Measurements from ENCODE around the gene LYPD4. TPM values are rescaled to one million over a fixed set of nuclear protein-coding genes. Genes with fewer than 3 reads are reported as not detected.

LYPD4 gene
- total RNA-seq, 1 donor from 2014 or later, result not detected

DNA sequence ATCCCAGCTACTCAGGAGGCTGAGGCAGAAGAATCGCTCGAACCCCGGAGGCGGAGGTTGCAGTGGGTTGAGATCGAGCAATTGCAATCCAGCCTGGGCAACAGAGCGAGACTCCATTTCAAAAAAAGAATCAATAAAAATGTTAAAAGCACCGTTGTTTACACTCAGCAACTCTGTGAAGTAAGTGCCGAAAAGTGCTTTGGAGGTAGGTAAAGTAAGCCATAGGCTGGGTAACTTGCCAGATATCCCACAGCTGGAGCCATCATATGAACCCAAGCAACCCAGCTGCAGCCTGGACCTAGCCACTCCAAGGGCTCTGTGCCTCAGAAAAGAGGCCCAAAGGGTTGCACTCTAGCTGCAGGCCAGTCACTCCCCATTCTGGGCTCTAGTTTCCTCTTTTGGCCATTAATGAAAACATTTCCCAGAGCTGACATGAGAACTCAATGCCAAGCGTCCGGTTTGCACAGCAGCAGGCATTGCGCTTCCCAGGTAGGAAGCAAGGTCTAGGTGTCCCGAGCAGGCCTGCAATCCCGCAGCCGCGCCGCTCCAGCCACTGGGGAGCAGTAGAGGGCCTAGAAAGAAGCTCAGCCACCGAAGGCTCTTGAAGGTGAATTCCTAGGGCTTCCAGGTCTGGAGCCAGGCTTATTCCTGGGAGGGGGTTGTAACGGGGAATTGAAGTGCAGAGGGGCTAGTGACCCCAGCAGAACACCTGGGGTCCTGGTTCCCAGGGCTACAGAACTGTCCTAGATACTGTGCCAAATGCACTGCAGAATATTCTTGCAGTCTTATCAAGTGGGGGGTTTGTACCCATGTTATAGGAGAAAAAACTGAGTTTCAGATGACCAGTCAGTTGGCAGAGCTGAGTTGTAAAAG, 28.5 kb upstream of the LYPD4 start:
- peak; percentile 62 to 73 for DNase-seq (ENCODE audit: low read depth in 2 of 2)

DNA sequence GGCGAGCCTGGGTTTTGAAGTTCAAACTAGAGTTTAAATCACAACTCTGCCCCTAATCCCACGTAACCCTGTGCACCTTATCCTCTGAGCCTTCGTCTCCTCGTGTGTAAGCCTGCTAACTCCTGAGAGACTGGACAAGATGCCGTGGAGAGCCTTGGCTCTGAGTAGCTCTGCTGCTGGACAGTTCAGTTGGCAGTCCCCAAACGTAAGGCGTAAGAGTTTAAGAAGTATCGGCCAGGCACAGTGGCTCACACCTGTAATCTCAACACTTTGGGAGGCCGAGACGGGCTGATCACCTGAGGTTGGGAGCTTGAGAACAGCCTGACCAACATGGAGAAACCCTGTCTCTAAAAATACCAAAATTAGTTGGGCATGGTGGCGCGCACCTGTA, 27.9 kb upstream of the LYPD4 start:
- no peak for DNase-seq (ENCODE audit: low read depth in 2 of 2)

DNA sequence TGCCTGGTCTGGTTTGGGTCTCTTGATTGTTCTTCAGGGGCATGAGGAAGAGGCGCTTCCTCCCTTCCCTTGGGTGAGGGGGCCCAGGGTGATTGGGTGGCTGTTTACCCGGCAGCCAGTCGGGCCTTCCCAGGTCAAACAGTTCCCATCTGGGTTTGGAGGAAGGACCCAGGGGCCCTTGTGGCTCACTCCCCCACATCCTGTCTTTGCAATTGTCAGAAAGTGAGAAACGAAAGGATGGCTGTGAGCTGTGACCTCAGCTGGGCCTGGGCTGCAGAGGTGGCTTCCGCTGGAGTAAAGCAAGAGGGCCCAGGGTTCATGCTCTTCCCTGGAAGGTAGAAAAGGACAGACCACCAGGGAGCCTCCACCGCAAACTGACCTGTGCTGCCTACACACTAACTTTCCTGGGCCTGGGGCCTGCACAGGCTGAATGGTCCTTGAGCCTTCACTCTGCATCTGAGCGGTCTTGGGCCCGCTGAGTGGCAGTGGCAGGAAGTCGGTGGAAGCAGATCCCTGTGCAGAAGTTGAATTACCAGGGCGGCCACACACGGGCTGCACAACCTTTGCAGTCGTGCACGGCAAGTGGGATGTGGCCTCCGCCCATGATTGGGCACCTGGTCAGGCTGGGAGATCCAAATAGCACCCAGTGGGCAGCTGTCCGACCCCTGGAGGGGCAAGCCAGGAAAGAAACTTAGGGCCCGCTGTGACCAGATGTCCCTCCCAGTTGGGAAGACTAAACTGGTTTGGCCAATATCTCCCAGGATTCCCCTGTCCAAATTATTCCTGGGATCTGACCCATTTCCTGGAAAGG, 27.3 kb upstream of the LYPD4 start:
- DNase-seq (ENCODE audit: low read depth in 2 of 2), result no peak

DNA sequence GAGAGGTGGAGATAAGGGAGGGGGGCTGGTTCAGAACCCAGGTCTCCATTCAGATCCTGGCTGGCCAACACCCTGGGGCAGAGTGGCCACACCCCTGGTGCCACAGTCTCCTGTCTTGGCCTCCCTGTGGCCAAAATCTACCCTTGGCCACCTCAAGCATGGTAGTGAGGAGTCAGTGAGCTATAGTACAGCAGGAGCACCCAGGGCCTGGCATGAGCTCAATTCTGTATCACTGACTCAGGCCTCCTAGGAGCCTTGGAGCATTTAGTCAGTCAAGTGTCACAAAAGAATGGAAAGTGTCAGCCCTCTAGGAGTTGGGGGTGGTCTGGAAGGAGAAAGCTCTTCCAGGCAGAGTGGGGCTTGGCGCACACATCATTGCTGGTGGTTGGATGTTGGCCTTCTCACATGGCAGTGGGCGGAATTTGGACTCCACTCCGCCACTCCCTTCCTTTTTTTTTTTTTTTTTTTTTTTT, 26.0 kb upstream of the LYPD4 start:
- DNase-seq (ENCODE audit: low read depth in 2 of 2), result no peak

DNA sequence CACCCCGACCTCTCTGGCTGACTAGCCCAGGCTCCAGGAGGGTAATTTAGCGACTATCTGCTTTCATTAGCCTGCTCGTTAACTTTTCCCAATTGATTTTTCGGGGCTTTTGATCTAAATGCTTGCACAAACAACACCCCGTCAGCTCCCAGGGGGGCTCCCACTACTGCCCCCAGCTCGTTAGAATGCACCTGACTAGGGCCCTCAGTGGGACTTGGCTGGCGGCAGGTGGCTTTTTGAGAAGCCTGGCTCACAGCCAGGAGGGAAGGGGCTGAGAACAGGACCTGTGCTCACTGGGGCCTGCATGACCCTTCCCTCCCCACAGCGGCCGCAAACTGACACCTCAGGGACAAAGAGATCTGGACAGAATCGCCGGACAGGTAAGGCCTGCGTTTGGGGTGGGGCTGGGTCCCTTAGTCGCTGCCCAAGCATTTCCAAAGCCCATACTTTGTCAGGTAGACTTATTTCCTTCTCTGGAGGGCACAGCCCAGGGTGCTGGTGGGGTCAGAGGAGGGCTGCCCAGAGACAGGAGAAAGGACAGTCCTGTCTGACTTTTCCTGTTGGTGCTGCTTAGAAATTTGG, 25.0 kb upstream of the LYPD4 start:
- no peak for DNase-seq (ENCODE audit: low read depth in 2 of 2)

DNA sequence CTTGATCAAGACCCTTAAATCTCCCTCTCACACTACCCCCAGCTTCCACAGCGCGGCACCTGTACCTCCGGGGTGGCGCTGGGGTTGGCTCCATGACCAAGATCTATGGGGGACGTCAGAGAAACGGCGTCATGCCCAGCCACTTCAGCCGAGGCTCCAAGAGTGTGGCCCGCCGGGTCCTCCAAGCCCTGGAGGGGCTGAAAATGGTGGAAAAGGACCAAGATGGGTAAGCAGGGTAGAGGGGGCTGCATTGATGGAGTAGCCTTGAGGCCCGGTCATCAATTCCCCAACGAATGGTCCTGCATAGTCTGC, 24.5 kb upstream of the LYPD4 start:
- DNase-seq (ENCODE audit: low read depth in 2 of 2), result no peak

DNA sequence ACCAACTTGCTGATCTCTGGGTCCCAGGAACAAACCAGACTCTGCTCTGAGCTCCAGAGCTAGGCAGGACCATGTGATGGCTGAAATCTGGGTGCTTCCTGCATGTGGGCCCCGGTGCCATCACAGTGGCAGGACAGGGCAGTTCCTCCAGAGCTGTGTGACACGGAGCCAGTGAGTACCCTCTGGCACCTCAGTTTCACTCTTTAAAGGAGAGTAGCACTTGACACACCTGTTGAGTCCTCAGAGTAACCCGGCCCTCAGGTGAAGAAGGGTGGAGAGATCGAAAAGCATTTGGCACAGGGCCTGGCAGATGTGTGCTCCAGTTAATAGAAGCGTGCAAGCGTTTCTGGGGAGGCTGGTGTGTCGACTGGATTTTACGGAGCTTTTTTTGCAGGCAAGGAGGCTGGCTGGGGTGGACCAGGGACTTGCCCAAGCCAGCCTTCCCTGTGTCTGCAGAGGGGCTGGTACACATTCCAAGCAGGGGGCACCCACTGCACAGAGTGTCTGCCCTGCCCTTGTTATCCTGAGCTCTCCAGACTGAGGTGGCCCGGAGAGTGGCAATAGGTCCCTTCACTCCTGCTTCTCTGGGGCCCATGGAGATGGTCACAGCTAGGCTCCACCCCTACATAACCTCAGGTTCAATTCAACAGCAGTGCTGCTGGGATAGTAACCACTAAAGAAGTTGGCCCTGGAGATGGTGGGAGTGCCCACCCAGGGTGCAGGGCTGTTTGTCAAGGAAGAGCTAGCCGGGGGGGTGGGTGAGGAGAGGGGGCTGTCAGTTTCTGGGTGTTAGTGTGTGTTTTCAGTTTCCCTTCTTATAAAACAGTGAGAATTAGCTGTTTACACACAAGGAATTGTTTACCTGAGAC, 23.9 kb upstream of the LYPD4 start:
- no peak for DNase-seq (ENCODE audit: low read depth in 2 of 2)

DNA sequence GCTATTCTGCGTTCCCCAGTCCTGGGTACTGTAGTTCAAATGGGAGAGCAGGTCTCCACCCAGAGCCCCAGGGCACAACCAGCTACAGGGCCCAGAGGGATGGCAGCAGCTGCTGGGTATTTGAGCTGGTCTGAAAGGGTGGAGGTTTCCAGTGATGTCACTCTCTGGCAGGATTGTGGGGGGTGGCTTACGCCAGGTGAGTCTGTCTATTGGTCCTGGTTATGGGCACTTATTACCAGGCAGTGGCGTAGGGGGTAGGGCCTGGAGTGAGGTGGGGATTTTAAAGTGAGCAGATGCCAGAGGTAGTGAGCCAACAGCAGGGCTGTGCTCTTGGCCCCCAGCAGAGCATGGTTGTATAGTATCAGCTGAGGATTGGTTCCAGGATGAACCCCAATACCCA, 21.8 kb upstream of the LYPD4 start:
- no peak for DNase-seq (ENCODE audit: low read depth in 2 of 2)

DNA sequence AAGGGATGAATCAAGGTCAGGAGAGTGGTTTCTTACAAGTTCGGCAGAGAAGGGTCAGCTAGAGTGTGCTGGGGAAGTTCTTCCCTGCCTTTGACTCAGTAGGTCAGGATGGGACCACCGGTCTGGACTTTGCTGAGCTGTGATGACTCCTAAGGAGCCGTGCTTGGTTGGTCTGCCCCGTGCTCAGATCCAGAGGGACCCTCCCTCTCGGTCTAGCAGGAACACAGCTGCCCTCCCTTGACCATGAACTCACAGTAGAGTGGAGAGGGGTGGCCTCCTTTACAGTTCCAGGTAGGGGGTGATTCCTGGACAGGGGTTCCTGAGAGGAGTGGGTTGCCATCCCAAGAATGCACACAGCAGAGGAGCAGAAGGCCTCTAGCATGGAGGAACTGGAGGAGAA, 19.9 kb upstream of the LYPD4 start:
- no peak for DNase-seq (ENCODE audit: low read depth in 2 of 2)

DNA sequence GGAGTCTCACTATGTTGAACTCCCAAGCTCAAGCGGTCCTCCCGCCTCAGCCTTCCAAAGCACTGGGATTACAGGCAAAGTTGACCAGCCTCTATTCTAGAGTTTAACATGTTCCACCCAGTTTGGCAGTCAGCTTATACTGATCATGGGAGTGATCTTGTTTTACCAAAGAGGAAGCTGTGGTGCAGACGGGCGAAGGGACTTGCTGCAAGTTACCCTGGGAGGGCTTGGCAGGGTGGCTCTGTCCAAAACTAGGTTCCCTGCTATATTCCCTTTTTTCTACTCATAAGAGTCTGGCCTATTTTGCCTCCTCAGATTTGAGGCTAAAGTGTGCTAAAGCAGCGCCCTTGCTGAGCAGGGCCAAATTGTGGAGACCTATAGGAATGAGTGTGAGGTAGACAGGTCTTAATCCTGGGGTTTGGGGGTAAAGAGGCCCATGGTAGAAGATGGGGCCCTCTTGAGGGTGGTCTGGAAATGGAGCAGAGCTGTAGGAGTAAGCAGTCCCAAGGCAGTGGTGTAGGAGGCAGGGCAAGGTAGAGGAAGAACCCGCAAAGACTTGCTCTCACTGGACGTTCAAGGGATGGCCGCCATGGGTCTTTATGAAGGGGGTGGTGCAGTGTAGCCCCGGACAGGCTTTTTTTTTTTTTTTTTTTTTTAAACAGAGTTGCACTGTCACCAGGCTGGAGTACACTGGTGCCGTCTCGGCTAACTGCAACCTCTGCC, 18.9 kb upstream of the LYPD4 start:
- no peak for DNase-seq (ENCODE audit: low read depth in 2 of 2)

DNA sequence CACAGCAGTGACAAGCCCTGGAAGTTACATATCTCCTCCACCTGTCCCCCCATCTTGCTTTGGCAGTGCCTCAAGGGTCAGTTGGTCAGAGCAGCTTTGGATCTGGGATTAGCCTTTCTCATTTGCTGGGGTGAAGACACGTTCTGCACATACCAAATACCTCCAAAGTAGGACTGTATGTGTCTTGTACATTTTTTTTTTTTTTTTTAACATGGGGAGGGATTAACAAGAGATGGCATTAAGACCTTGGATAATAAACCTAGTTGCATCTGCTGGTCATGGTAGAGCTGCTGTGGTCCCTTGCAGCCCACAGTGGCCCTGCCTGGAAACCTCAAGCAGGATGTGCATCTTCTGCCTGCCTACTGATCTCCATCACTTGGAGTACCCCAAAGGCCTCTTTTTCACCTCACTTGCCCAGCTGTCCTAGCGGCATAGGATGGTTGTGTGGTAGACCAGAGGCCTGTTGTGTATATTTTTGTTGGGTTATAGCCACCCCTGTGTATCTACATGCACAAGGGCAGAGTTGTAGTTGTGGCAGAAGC, 18.0 kb upstream of the LYPD4 start:
- no peak for DNase-seq (ENCODE audit: low read depth in 2 of 2)

DNA sequence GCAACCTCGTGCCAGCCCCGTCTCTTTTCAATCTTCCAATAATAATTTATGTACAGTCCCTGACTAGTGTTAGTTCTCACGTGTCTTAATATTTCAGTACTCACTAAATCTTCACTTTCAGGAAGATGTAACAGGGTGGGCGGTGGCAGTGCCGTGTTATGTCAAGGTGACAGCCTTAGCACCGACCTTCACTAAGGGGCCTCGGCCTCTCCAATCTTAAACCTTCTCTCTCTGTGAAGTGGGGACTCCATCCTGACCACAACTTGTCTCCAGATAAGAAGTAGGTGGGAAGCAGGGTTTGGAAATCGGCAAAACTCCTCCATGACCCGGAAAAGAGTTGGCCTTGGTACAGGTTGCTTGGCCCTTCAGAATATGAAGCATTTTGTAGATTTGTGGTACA, 17.4 kb upstream of the LYPD4 start:
- DNase-seq (ENCODE audit: low read depth in 2 of 2), result no peak

DNA sequence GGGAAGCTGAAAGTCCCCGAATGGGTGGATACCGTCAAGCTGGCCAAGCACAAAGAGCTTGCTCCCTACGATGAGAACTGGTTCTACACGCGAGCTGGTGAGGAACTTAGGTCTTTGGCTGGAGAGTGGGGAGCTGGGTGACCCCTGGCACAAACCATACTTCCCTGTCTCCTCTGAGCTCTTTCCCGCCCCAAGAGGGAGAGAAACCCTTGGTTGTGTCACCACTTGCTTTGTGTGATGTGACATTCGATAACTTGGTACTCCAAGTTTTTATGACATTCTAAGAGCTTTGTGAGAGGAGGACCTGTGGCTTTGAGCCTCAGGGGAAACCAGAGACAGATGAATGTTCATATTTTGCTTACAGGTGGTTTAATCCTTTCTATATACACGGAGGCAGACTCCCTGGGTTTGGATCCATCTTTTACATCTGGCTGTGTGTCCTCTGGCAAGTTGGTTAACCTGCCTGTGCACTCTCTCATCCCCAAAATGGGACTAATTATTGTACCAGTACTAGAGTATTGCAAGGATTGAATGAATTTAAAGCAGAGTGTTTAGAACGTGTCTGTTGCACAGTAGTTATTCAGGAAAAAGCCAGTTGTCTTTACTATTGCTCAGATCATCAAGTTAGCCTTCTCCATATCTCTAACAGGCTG, 16.8 kb upstream of the LYPD4 start:
- DNase-seq (ENCODE audit: low read depth in 2 of 2), result no peak

DNA sequence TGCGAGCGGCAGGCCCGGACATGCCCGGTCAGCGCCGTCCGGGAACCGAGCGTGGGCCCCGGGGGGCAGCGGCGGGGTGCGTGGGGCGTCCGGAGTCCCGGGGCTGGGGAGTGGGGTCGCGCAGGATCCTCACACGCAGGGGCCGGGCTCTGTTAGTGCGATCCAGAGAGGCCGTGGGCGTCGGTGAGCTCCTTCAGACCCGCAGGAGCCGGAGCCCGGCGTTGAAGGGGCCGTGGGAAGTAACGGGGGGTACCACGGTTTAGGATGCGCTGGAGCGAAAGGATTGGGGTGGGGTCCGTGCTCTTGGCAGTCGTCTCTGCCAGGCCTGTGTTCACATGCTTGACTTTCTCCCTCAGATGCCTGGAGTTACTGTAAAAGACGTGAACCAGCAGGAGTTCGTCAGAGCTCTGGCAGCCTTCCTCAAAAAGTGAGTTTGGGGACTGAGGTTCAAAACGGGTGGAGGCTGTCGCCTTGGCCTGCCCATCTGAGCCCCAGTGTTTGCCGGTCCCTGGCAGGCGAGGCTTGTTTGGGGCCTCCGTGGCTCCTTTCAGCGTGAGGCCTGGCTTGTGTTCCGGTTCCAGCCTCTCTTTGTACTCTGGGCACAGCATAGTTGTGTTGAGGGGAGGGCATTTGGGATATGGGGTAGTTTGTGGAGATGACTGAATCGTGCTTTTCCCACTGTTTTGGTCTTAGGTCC, 16.1 kb upstream of the LYPD4 start:
- DNase-seq (ENCODE audit: low read depth in 2 of 2), result peak; percentile 33 to 54

DNA sequence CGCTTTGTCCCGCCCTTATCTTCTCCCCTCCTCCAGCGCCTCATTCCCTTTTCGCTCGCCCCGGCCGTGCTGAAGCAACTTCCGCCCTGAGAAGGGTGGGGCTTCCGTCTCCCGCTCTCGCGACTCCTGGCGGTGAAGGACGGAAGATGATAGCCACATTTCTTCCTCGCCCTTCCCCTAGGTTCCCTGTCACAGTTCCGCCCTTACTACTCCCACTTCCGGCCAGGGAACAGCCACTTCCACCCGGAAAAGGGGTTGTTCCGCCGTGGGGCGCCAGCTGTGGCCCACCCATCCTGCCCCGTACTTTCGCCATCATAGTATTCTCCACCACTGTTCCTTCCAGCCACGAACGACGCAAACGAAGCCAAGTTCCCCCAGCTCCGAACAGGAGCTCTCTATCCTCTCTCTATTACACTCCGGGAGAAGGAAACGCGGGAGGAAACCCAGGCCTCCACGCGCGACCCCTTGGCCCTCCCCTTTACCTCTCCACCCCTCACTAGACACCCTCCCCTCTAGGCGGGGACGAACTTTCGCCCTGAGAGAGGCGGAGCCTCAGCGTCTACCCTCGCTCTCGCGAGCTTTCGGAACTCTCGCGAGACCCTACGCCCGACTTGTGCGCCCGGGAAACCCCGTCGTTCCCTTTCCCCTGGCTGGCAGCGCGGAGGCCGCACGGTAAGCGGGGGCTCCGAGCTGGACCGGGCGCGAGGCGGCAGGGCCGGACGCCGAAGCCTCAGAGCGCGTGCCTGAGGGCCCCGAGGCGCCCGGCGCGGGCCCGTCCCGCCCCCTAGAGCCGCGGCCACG, 15.3 kb upstream of the LYPD4 start, which contains the start of gene RPS19:
TSS of gene RPS19 (plus strand) at position 638 of the 801 bp plus-strand sequence. CDS start 520 bp downstream, outside the sequence.
- peak; percentile 98 to 99 for DNase-seq (ENCODE audit: low read depth in 2 of 2)

DNA sequence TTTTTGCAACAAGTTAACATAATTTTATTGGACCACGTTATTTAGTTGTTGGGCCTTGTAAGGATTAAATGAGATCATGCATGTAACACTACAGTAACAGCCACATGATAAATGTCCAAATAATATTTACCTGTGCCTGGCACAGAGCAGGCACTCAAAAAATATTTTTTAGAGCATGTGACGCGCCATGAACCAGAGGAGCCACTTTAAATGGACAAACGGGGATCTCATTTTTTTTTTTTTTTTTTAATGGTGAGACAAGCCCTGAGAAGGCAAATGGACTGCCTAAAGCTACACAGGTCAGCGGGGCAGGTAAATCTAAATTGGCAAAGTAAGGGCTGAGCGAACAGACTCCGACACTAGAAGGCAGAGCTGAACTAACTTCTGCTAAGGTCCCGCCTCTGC, 14.7 kb upstream of the LYPD4 start:
- no peak for DNase-seq (ENCODE audit: low read depth in 2 of 2)

DNA sequence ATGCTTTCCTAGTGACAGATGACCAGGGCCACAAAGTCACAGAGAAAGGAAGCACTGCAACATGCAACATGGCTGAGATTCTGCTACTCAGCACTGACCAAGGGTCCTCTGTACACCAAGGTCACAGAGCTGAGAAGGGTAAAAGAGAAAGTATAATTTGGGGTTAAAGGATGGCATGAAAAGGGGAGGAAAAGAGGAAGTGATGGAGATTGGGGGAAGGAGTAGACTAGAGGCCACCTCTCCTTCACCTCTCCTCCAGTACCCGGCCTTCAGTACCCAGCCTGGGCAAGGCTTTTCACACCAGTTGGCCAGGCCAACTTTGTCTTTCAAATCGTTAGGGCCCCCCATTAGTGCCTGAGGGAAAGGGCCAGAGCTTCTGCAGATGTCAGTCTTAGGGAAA, 9.3 kb upstream of the LYPD4 start:
- DNase-seq (ENCODE audit: low read depth in 2 of 2), result no peak

DNA sequence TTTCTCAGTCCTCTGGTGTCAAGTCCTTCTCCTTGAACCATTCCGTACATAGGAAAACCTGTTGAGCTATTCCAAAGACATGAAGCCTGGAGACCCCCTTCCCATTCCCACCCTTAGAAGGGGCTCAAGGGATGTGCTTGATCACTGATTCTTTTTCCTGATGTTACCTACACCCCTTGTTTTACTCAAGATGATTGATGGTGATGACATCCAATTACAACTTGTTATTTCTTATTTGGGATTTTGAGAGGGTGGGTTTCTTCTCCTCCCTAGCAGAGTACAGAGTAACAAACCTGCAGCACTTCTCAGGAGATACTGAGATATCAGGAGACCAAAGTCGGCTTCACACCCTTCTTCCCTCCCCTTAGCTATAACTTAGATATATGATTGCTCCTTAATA, 8.9 kb upstream of the LYPD4 start:
- DNase-seq (ENCODE audit: low read depth in 2 of 2), result no peak

All from lung microvascular endothelial cell (primary cell).